ENCODE data around the gene NEDD9. TPM values are rescaled to one million over a fixed set of nuclear protein-coding genes. Genes with fewer than 3 reads are reported as not detected.

NEDD9 gene
- total and polyA plus RNA-seq, 2 of the 13 experiments (the other 11 are each of a cell fraction or from before 2014, with no cell fraction given): 27.1 to 389 TPM

- no peak for TF ChIP-seq ZNF784 (CRISPR knock-in tag; IDR thresholded peaks at IDR 0.05; ENCODE audit: borderline replicate concordance)
- TF ChIP-seq DMAP1 (CRISPR knock-in tag; IDR thresholded peaks at IDR 0.05): peak; percentile 46; the same call in 1 of the 2 replicates
- peak; percentile 30; the same call in 1 of the 2 replicates for TF ChIP-seq ZFP36L1 (CRISPR knock-in tag; IDR thresholded peaks at IDR 0.05)
- TF ChIP-seq, protein P1, sequence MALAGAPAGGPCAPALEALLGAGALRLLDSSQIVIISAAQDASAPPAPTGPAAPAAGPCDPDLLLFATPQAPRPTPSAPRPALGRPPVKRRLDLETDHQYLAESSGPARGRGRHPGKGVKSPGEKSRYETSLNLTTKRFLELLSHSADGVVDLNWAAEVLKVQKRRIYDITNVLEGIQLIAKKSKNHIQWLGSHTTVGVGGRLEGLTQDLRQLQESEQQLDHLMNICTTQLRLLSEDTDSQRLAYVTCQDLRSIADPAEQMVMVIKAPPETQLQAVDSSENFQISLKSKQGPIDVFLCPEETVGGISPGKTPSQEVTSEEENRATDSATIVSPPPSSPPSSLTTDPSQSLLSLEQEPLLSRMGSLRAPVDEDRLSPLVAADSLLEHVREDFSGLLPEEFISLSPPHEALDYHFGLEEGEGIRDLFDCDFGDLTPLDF (CRISPR knock-in tag; IDR thresholded peaks at IDR 0.05): peak; percentile 63; the same call in 1 of the 2 replicates
- peak; percentile 75 for TF ChIP-seq HOXA3 (CRISPR knock-in tag; IDR thresholded peaks at IDR 0.05)
- TF ChIP-seq ZNF644 (CRISPR knock-in tag; IDR thresholded peaks at IDR 0.05; ENCODE audit: low read depth): peak; percentile 81
- TF ChIP-seq, protein P2, sequence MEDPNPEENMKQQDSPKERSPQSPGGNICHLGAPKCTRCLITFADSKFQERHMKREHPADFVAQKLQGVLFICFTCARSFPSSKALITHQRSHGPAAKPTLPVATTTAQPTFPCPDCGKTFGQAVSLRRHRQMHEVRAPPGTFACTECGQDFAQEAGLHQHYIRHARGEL (CRISPR knock-in tag; IDR thresholded peaks at IDR 0.05): 0 out of 2 replicates have a peak, but pooled peaks have one; percentile 66
- no peak for TF ChIP-seq AKAP8 (CRISPR knock-in tag; IDR thresholded peaks at IDR 0.05)
- TF ChIP-seq ZNF510 (CRISPR knock-in tag; IDR thresholded peaks at IDR 0.05; ENCODE audit: low read depth): peak; percentile 51; the same call in 1 of the 2 replicates
- peak; percentile 92; the same call in 1 of the 2 replicates for TF ChIP-seq TOE1 (CRISPR knock-in tag; IDR thresholded peaks at IDR 0.05)
- 0 out of 2 replicates have a peak, but pooled peaks have one; percentile 44 for TF ChIP-seq SNAPC4 (CRISPR knock-in tag; IDR thresholded peaks at IDR 0.05)
- TF ChIP-seq, protein P3, sequence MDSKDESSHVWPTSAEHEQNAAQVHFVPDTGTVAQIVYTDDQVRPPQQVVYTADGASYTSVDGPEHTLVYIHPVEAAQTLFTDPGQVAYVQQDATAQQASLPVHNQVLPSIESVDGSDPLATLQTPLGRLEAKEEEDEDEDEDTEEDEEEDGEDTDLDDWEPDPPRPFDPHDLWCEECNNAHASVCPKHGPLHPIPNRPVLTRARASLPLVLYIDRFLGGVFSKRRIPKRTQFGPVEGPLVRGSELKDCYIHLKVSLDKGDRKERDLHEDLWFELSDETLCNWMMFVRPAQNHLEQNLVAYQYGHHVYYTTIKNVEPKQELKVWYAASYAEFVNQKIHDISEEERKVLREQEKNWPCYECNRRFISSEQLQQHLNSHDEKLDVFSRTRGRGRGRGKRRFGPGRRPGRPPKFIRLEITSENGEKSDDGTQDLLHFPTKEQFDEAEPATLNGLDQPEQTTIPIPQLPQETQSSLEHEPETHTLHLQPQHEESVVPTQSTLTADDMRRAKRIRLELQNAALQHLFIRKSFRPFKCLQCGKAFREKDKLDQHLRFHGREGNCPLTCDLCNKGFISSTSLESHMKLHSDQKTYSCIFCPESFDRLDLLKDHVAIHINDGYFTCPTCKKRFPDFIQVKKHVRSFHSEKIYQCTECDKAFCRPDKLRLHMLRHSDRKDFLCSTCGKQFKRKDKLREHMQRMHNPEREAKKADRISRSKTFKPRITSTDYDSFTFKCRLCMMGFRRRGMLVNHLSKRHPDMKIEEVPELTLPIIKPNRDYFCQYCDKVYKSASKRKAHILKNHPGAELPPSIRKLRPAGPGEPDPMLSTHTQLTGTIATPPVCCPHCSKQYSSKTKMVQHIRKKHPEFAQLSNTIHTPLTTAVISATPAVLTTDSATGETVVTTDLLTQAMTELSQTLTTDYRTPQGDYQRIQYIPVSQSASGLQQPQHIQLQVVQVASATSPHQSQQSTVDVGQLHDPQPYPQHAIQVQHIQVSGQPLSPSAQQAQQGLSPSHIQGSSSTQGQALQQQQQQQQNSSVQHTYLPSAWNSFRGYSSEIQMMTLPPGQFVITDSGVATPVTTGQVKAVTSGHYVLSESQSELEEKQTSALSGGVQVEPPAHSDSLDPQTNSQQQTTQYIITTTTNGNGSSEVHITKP (CRISPR knock-in tag; IDR thresholded peaks at IDR 0.05; ENCODE audit: low read depth): peak; percentile 47; the same call in 1 of the 2 replicates
- no peak for TF ChIP-seq MYPOP (CRISPR knock-in tag; IDR thresholded peaks at IDR 0.05)
- TF ChIP-seq YEATS4 (CRISPR knock-in tag; IDR thresholded peaks at IDR 0.05; ENCODE audit: borderline replicate concordance): peak; percentile 55; the same call in 1 of the 2 replicates
- TF ChIP-seq NCOA2 (CRISPR knock-in tag; IDR thresholded peaks at IDR 0.05): peak; percentile 73
Measured at GRCh38 chr6:11241793-11242201, 9.3 kb upstream of the NEDD9 start (continued).

All from HepG2 (cell line).